Esophagus squamous epithelium (tissue), 5 donors: ENCODE measurements around the gene CSPG4. TPM values are rescaled to one million over a fixed set of nuclear protein-coding genes. Genes with fewer than 3 reads are reported as not detected.
A peak's percentile ranks its signal among the peaks of the same experiment; 100 is the strongest.
"Not testable (repeated sequence)": the region's sequence is repeated elsewhere in the genome, so short reads cannot be mapped to it uniquely, and the experiment has no call there.

Experiments
- DNase-seq: peaks from one replicate; lab custom pipeline; 2025; lab: John Stamatoyannopoulos, UW
- H3K27ac ChIP-seq, 4 donors: fragments of 200-600 bp; sonication (generic); one replicate each; pipeline ENCODE4 v1.5.1; 2016 to 2019; ENCODE audit warnings: mild to moderate bottlenecking in 1 of 4
- H3K27me3 ChIP-seq, 4 donors: fragments of 200-600 bp; sonication (generic); 1 replicate in 3 of 4; 2 replicates in 1 of 4; pipeline versions ENCODE4 v1.5.1 to v1.6.0; 2017 to 2021; ENCODE audit warnings: antibody characterized with exemption in 1 of 4
- H3K36me3 ChIP-seq, 3 donors: fragments of 200-600 bp; sonication (generic); one replicate each; pipeline ENCODE4 v1.5.1; 2016 to 2019
- H3K4me1 ChIP-seq, 3 donors: fragments of 200-600 bp; sonication (generic); one replicate each; pipeline ENCODE4 v1.5.1; 2017 to 2019
- H3K4me3 ChIP-seq, 4 donors: fragments of 200-600 bp; sonication (generic); 1 replicate in 3 of 4; 2 replicates in 1 of 4; pipeline ENCODE4 v1.5.1; 2016 to 2019; ENCODE audit warnings: mild to moderate bottlenecking in 2 of 4, moderate library complexity in 1 of 4
- H3K9me3 ChIP-seq, 3 donors: fragments of 200-600 bp; sonication (generic); one replicate each; pipeline ENCODE4 v1.5.1; 2016 to 2019
- POLR2A ChIP-seq, 4 donors: fragments of 450-650 bp; IDR thresholded peaks; one replicate each; pipeline ENCODE4 v1.6.1; 2017; ENCODE audit warnings: antibody characterized with exemption in 4 of 4, mild to moderate bottlenecking in 4 of 4, moderate library complexity in 3 of 4
- WGBS, 2 donors: methylation state at CpG; one replicate each; pipeline ENCODE4 v1.1.5; 2018; 5-methylcytosine and 5-hydroxymethylcytosine counted together
- intact Hi-C: fragments of 100-400 bp; cut with DNase I; formaldehyde crosslinking; loops from one replicate; pipeline ENCODE4 v1.15.0; 2022
- total RNA-seq, 4 donors: library from RNA; depleted of rRNA; stranded (reverse); fragments of >200 nt; gene quantifications; one replicate each; pipeline ENCODE4 v1.1.0, GENCODE V29; 2016
- TF ChIP-seq, protein P1 (sequence below), 6 experiments: fragments of 450-650 bp in 4 of 6; fragments of 200-600 bp in 2 of 6; sonication (generic) in 2 of 6; IDR thresholded peaks; one replicate each; pipeline ENCODE4 v1.5.1; 2016 to 2019; ENCODE audit warnings: antibody characterized with exemption in 6 of 6, mild to moderate bottlenecking in 4 of 6, moderate library complexity in 4 of 6
- donor health status: DM: yes; HTN: yes; CAD: no.

Gene CSPG4
- total RNA-seq, 4 donors from 2014 or later = 2.9 to 13.4 (median 4.2) TPM

GRCh38 chr15:75733761-75734651 is 21.4 kb upstream of the CSPG4 start:
- Histone ChIP-seq H3K36me3 (no peaks in the 10 kb centered on the region), H3K27me3 (peaks cover 0 to 5% (median 0%) of the 10 kb centered on the region in 4 donors), H3K4me1 (peaks cover 5 to 38% (median 20%) of the 10 kb centered on the region in 3 donors), H3K9me3 (no peaks in the 10 kb centered on the region), H3K27ac (no peak overlapping the region), H3K4me3 (no peak overlapping the region)
- intact Hi-C loops = loop anchor here (10.0 kb wide), 1 partner anchor 61 kb away; no protein-coding TSS in a partner anchor
- no peak for DNase-seq
- WGBS, 2 donors = 82 to 97% methylated on average over 7 of the region's 14 CpGs
- no peak for TF ChIP-seq POLR2A (IDR thresholded peaks at IDR 0.05)
- TF ChIP-seq, protein P1, sequence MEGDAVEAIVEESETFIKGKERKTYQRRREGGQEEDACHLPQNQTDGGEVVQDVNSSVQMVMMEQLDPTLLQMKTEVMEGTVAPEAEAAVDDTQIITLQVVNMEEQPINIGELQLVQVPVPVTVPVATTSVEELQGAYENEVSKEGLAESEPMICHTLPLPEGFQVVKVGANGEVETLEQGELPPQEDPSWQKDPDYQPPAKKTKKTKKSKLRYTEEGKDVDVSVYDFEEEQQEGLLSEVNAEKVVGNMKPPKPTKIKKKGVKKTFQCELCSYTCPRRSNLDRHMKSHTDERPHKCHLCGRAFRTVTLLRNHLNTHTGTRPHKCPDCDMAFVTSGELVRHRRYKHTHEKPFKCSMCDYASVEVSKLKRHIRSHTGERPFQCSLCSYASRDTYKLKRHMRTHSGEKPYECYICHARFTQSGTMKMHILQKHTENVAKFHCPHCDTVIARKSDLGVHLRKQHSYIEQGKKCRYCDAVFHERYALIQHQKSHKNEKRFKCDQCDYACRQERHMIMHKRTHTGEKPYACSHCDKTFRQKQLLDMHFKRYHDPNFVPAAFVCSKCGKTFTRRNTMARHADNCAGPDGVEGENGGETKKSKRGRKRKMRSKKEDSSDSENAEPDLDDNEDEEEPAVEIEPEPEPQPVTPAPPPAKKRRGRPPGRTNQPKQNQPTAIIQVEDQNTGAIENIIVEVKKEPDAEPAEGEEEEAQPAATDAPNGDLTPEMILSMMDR (IDR thresholded peaks at IDR 0.05) = no peak

- DNase-seq = no peak
- Histone ChIP-seq H3K36me3 (no peaks in the 10 kb centered on the region), H3K4me1 (peaks cover 5 to 28% (median 19%) of the 10 kb centered on the region in 3 donors), H3K4me3 (no peak overlapping the region), H3K27me3 (peaks cover 0 to under 1% (median 0%) of the 10 kb centered on the region in 4 donors), H3K9me3 (no peaks in the 10 kb centered on the region), H3K27ac (peak overlapping the region in 1 of 4 donors; percentile 14)
- intact Hi-C loops = loop anchor here (10.0 kb wide), 1 partner anchor 62 kb away; no protein-coding TSS in a partner anchor
- WGBS, 2 donors = 41% methylated on average over 7 of the region's 12 CpGs; no CpG with 5 or more reads in 1 of the 2 donors
- TF ChIP-seq POLR2A (IDR thresholded peaks at IDR 0.05) = no peak
- TF ChIP-seq, protein P1 (IDR thresholded peaks at IDR 0.05) = peak; percentile 71 to 89 (median 85)
These were observed 20.3 kb upstream of the CSPG4 start for GRCh38 chr15:75732809-75733451.

DNA sequence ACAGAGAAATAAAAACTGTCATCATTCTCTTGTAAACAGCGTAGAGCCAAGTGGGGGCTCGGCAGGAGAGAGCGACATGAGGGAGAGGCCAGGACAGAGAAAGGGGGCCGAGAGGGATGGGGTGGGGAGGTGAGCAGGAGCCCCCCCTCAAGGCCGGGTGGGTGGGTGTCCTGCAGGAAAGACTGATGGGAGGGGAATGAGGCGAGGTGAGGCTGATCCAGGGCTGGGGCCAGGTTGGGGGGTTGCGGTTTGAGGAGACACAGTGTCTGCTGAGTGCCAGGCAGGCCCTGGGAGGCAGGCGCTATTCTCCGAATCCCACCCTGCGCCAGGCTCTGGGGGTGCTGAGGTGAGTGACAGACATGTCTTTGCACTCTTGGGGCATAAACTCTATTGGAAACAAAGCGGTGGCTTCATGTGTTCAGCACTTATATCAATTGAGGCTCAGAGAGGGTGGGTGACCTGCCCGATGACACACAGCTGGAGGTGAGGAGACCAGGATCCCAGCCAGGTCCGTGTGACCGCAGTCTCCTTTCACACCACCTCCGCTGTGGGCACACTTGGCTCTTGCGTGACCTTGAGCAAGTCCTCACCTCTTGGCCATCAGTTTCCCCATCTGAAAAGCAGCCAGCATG is 19.6 kb upstream of the CSPG4 start:
- TF ChIP-seq, protein P1 (IDR thresholded peaks at IDR 0.05) = no peak
- no peak for TF ChIP-seq POLR2A (IDR thresholded peaks at IDR 0.05)
- Histone ChIP-seq H3K27ac (peak overlapping the region in 2 of 4 donors; percentile 14), H3K36me3 (no peaks in the 10 kb centered on the region), H3K9me3 (no peaks in the 10 kb centered on the region), H3K27me3 (no peaks in the 10 kb centered on the region), H3K4me3 (peak overlapping the region in 1 of 4 donors; percentile 4), H3K4me1 (peaks cover 0 to 23% (median 13%) of the 10 kb centered on the region in 3 donors)
- DNase-seq = no peak
- 0 to 53% methylated on average over 1 to 15 of the region's 16 CpGs for WGBS, 2 donors
- intact Hi-C loops = loop anchor here (10.0 kb wide), 1 partner anchor 63 kb away; no protein-coding TSS in a partner anchor

DNA sequence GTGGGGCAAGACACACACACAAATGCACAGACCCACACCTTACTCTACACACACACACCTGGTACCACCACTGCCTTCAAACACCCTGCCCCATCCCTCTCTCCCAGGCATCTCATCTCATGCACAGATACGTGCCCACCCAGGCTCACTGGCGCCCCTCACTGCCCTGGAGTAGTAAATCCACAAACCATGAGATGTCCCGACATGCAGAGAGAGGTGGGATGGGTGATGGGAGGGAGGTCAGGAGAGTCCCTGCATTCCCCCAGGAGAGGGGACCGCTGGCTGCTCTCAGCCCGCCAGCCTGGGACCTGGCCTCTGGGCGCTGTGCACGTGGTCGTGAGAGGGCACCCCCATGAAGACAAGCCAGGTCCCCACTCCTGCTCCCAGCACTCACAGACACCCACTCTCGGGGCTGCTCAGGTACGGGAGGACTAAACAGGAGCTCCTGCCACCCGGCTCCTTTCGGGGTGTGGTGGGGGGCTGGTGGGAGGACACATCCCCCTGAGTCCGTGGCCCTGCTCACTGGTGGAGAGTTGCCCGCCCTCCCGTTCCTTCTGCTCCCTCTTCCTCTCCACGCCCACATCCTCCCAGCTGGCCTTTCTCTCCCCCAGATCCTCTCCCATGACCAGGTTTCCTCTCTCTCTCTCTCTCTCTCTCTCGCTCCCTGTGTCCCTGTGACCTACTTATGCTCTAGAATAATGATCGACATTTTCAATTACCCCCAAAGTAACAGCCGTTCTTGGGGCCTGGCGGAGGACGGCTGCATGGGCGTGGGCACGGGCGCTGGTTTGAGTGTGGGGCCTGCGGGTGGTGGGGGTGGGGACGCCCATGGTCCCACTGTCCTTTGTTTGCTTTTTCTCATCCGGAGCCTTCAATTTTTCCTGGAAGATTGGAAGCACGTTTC is 18.9 kb upstream of the CSPG4 start:
- 41 to 52% methylated on average over 19 to 21 of the region's 28 CpGs for WGBS, 2 donors
- Histone ChIP-seq H3K27me3 (no peaks in the 10 kb centered on the region), H3K9me3 (no peaks in the 10 kb centered on the region), H3K4me1 (peaks cover 0 to 26% (median 12%) of the 10 kb centered on the region in 3 donors), H3K36me3 (no peaks in the 10 kb centered on the region), H3K27ac (peak overlapping the region in 1 of 4 donors; percentile 13), H3K4me3 (peak overlapping the region in 2 of 4 donors; percentile 1 to 4)
- DNase-seq = no peak
- TF ChIP-seq, protein P1 (IDR thresholded peaks at IDR 0.05) = no peak
- TF ChIP-seq POLR2A (IDR thresholded peaks at IDR 0.05) = no peak
- intact Hi-C loops = loop anchor here (10.0 kb wide), 1 partner anchor 63 kb away; no protein-coding TSS in a partner anchor

DNA sequence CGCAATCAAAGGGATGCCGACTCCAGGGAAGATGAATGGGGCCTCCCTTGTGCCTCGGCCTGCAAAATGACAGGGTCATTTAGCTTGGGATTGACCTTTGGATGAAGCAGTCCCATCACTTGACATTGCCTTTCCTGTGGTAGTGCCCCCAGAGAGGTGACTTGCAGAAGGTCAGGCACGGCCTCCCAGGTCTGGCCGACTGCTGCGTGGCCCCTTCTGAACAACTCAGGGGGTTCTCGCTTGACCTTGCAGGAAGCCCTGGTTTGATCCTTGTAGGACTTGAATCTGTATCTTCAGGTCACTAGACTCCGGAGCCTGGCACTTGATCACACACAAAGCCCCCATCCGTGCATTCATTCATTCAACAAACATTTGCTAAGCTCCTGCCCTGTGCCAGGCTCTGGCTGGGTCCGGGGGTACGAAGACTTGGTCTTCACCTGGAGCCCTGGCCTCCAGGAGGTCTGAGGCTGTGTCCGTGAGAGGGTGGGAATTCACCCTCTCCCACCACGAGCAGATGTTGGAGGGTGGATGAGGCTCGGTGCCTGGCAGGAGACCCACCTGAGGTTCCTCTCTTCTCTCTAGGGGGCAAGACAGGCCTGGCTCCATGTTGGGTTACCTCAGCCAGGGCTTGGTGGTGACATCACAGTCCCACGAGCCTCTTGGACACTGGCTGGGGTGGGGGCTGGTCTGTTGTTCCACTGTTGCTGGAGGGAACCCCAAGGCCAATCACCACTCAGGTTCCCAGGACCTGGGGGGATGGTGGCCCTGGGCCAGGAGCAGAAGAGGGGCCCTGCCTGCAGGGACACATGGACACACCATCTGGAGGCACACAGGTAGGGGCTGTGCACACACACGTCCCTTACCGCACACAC is 18.0 kb upstream of the CSPG4 start:
- H3K27me3 ChIP-seq, H3K36me3 ChIP-seq, DNase-seq, H3K9me3 ChIP-seq, H3K27ac ChIP-seq, H3K4me3 ChIP-seq: not testable (repeated sequence)
- peaks cover 0 to 26% (median 12%) of the 10 kb centered on the region in 3 donors for H3K4me1 ChIP-seq
- intact Hi-C loops = loop anchor here (10.0 kb wide), 1 partner anchor 64 kb away; no protein-coding TSS in a partner anchor
- WGBS, 2 donors = 80 to 85% methylated on average over 6 of the region's 17 CpGs
